Measurements from ENCODE around the gene TSC22D3. TPM values are rescaled to one million over a fixed set of nuclear protein-coding genes. Genes with fewer than 3 reads are reported as not detected.

TSC22D3 gene
- total RNA-seq, 1 donor from 2014 or later, result 212 TPM

DNA sequence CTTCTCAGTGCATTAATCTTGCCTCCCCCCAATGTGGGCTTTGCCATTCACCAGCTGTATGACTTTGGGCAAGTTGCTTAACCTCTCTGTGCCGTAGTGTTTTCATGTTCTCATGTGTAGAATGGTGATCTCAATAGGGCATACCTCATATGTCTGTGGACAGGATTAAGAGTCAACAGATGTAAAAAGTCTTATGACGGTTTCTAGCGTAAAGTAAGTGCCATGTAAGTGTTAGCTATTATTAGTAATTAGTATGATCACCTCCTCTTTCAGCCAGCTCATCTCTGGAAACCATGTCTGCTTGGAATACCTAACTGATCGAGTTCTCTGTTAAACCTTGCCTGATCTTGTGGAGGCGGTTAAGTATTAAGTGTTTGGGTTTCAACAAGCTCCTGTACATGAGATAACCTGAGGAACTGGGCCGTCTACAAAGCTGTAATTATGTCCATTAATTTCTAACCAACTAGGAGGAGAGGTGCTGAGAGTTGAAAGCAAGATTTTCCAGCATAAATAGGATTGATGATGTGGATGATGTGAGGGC, 66.3 kb downstream of the TSC22D3 start:
- TF ChIP-seq, protein P1, sequence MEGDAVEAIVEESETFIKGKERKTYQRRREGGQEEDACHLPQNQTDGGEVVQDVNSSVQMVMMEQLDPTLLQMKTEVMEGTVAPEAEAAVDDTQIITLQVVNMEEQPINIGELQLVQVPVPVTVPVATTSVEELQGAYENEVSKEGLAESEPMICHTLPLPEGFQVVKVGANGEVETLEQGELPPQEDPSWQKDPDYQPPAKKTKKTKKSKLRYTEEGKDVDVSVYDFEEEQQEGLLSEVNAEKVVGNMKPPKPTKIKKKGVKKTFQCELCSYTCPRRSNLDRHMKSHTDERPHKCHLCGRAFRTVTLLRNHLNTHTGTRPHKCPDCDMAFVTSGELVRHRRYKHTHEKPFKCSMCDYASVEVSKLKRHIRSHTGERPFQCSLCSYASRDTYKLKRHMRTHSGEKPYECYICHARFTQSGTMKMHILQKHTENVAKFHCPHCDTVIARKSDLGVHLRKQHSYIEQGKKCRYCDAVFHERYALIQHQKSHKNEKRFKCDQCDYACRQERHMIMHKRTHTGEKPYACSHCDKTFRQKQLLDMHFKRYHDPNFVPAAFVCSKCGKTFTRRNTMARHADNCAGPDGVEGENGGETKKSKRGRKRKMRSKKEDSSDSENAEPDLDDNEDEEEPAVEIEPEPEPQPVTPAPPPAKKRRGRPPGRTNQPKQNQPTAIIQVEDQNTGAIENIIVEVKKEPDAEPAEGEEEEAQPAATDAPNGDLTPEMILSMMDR (IDR thresholded peaks at IDR 0.05), result no peak
- peak overlapping the region; percentile 54 for H3K27ac Mint-ChIP-seq (ENCODE audit: unreplicated experiment)
- H3K4me3 Mint-ChIP-seq (ENCODE audit: unreplicated experiment), result no peak overlapping the region

DNA sequence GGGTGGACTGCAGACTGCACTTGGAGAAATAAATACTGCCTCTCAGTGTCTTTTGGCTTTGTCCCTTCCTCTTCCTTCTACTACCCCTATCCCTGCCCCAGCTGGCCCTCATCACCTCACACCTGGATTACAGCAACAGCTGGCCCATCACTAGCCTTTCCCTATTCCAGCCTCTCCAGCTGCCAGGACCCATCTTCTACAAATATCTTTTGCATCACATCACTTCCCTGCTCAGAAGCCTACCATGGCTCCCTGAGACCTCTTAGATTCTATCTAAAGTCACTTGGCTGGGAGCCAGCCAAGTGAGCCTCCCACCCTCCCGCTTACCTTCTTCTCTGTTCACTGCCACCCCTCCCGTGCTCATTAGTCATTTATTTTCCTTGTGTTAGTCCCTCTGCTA, 66.8 kb downstream of the TSC22D3 start:
- TF ChIP-seq, protein P1 (IDR thresholded peaks at IDR 0.05), result no peak
- H3K4me3 Mint-ChIP-seq (ENCODE audit: unreplicated experiment), result no peak overlapping the region
- no peak for DNase-seq (ENCODE audit: extremely low spot score, unreplicated experiment)
- no peaks in the 10 kb centered on the region for H3K36me3 Mint-ChIP-seq (ENCODE audit: unreplicated experiment)
- peaks cover 27% of the 10 kb centered on the region for H3K4me1 Mint-ChIP-seq (ENCODE audit: unreplicated experiment)
- no peaks in the 10 kb centered on the region for H3K27me3 Mint-ChIP-seq (ENCODE audit: unreplicated experiment)
- no peak overlapping the region for H3K27ac Mint-ChIP-seq (ENCODE audit: unreplicated experiment)
- H3K9me3 Mint-ChIP-seq (ENCODE audit: unreplicated experiment), result peaks cover 11% of the 10 kb centered on the region

More for the DNA sequence above, 66.3 kb downstream of the TSC22D3 start:
- no peak for DNase-seq (ENCODE audit: extremely low spot score, unreplicated experiment)
- no peaks in the 10 kb centered on the region for H3K27me3 Mint-ChIP-seq (ENCODE audit: unreplicated experiment)
- peaks cover 6% of the 10 kb centered on the region for H3K9me3 Mint-ChIP-seq (ENCODE audit: unreplicated experiment)
- H3K4me1 Mint-ChIP-seq (ENCODE audit: unreplicated experiment), result peaks cover 30% of the 10 kb centered on the region
- H3K36me3 Mint-ChIP-seq (ENCODE audit: unreplicated experiment), result peaks cover 4% of the 10 kb centered on the region

DNA sequence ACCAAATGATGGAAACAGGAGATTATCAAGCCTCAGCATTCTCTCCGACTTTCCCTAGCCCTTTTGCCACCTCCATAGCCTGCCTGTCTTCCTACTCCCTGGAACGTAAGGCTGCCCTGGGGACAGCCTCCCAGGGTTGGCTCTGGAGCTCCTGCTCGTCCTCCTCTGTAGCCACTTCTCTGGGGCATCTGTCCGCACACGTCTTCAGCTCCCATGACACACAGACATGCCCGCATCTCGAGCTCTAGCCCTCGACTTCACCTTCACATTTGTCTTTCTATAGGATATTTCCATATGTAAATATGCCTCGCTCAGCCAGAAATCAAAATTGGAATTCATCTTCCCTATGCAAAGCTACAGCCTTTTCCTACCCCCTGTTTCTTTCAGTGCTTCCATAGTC, 67.7 kb downstream of the TSC22D3 start:
- Mint-ChIP-seq H3K9me3 (ENCODE audit: unreplicated experiment) (peaks cover 11% of the 10 kb centered on the region), H3K36me3 (ENCODE audit: unreplicated experiment) (no peaks in the 10 kb centered on the region), H3K27me3 (ENCODE audit: unreplicated experiment) (no peaks in the 10 kb centered on the region), H3K4me3 (ENCODE audit: unreplicated experiment) (no peak overlapping the region), H3K4me1 (ENCODE audit: unreplicated experiment) (peaks cover 20% of the 10 kb centered on the region), H3K27ac (ENCODE audit: unreplicated experiment) (peak overlapping the region; percentile 9)
- TF ChIP-seq, protein P1 (IDR thresholded peaks at IDR 0.05), result no peak
- no peak for DNase-seq (ENCODE audit: extremely low spot score, unreplicated experiment)

- peaks cover 11% of the 10 kb centered on the region for H3K9me3 Mint-ChIP-seq (ENCODE audit: unreplicated experiment)
- no peak overlapping the region for H3K27ac Mint-ChIP-seq (ENCODE audit: unreplicated experiment)
- TF ChIP-seq, protein P1 (IDR thresholded peaks at IDR 0.05), result no peak
- no peaks in the 10 kb centered on the region for H3K36me3 Mint-ChIP-seq (ENCODE audit: unreplicated experiment)
- no peak for DNase-seq (ENCODE audit: extremely low spot score, unreplicated experiment)
- H3K27me3 Mint-ChIP-seq (ENCODE audit: unreplicated experiment), result no peaks in the 10 kb centered on the region
- no peak overlapping the region for H3K4me3 Mint-ChIP-seq (ENCODE audit: unreplicated experiment)
- peaks cover 8% of the 10 kb centered on the region for H3K4me1 Mint-ChIP-seq (ENCODE audit: unreplicated experiment)
Measured at GRCh38 chrX:107706309-107706708, 69.3 kb downstream of the TSC22D3 start.

GRCh38 chrX:107704587-107704986, 71.0 kb downstream of the TSC22D3 start:
- TF ChIP-seq, protein P1 (IDR thresholded peaks at IDR 0.05), result no peak
- no peaks in the 10 kb centered on the region for H3K36me3 Mint-ChIP-seq (ENCODE audit: unreplicated experiment)
- no peak overlapping the region for H3K27ac Mint-ChIP-seq (ENCODE audit: unreplicated experiment)
- peaks cover 10% of the 10 kb centered on the region for H3K4me1 Mint-ChIP-seq (ENCODE audit: unreplicated experiment)
- H3K9me3 Mint-ChIP-seq (ENCODE audit: unreplicated experiment), result peaks cover 11% of the 10 kb centered on the region
- no peaks in the 10 kb centered on the region for H3K27me3 Mint-ChIP-seq (ENCODE audit: unreplicated experiment)
- DNase-seq (ENCODE audit: extremely low spot score, unreplicated experiment), result no peak
- H3K4me3 Mint-ChIP-seq (ENCODE audit: unreplicated experiment), result no peak overlapping the region

Data from osteocyte (in vitro differentiated cells).